ENCODE results near the gene NKD2. TPM values are rescaled to one million over a fixed set of nuclear protein-coding genes. Genes with fewer than 3 reads are reported as not detected.

Gene NKD2
- polyA plus RNA-seq, 2 of the 4 experiments (the other 2 are of a cell fraction), result 1.2 to 4.2 TPM

GRCh38 chr5:1064383-1065142 lies 56.0 kb downstream of the NKD2 start:
- H3K9me3 ChIP-seq, result no peaks in the 10 kb centered on the region
- no peak for DNase-seq (ENCODE audit: low read depth in 1 of 2, low spot score in 1 of 2)
- ChIA-PET CTCF (no interaction called here), POLR2A (no interaction called here)
- no peak overlapping the region for H3K4me3 ChIP-seq
- WGBS (ENCODE audit: missing lambda C conversion rate), result 87% methylated on average over 46 of the region's 49 CpGs
- TF ChIP-seq FOSL2 (IDR thresholded peaks at IDR 0.05) (no peak), FOSL2 (CRISPR knock-in tag; IDR thresholded peaks at IDR 0.05) (no peak), KDM5A (IDR thresholded peaks at IDR 0.05) (no peak), E2F6 (IDR thresholded peaks at IDR 0.05; ENCODE audit: borderline replicate concordance, low read depth) (no peak), HOXB5 (CRISPR knock-in tag; IDR thresholded peaks at IDR 0.05) (no peak), PBX3 (IDR thresholded peaks at IDR 0.05) (no peak), EHF (CRISPR knock-in tag; IDR thresholded peaks at IDR 0.05) (no peak), HEYL (CRISPR knock-in tag; IDR thresholded peaks at IDR 0.05) (no peak), ELK1 (IDR thresholded peaks at IDR 0.05; ENCODE audit: low read depth, low read length) (no peak), CHD2 (IDR thresholded peaks at IDR 0.05; ENCODE audit: low read length, partially characterized antibody) (no peak), MAZ (IDR thresholded peaks at IDR 0.05; ENCODE audit: borderline replicate concordance, low read depth, low read length) (no peak), ZNF302 (CRISPR knock-in tag; IDR thresholded peaks at IDR 0.05) (no peak), JUN (IDR thresholded peaks at IDR 0.05) (no peak), CTCF (IDR thresholded peaks at IDR 0.05) (no peak), EHMT2 (IDR thresholded peaks at IDR 0.05; ENCODE audit: low read depth) (no peak), HDAC2 (IDR thresholded peaks at IDR 0.05) (no peak), HMGXB4 (CRISPR knock-in tag; IDR thresholded peaks at IDR 0.05; ENCODE audit: borderline replicate concordance) (no peak)
- no peak for FAIRE-seq
- H3K4me2 ChIP-seq, result no peak overlapping the region
- ATAC-seq, result no peak
- no peaks in the 10 kb centered on the region for H3K4me1 ChIP-seq
- H3K27ac ChIP-seq, result no peak overlapping the region

GRCh38 chr5:1065143-1065750 lies 56.6 kb downstream of the NKD2 start:
- ChIA-PET POLR2A (no interaction called here), CTCF (interaction anchor here (0.6 to 0.9 kb wide), 2 partner anchors 28 to 1733 kb away, joined by 3 to 5 read pairs; no protein-coding TSS in a partner anchor)
- ATAC-seq (no peak; a peak in 1 of 6 replicates), FAIRE-seq (no peak), DNase-seq (ENCODE audit: low read depth in 1 of 2, low spot score in 1 of 2) (no peak)
- H3K27ac ChIP-seq, result no peak overlapping the region
- TF ChIP-seq EP300 (IDR thresholded peaks at IDR 0.05) (no peak), POLR2AphosphoS2 (conservative IDR thresholded peaks at IDR 0.05; ENCODE audit: low read length) (no peak), PHF8 (IDR thresholded peaks at IDR 0.05; ENCODE audit: borderline replicate concordance, low read depth) (no peak), REST (IDR thresholded peaks at IDR 0.05) (no peak), HMGXB4 (CRISPR knock-in tag; IDR thresholded peaks at IDR 0.05; ENCODE audit: borderline replicate concordance) (no peak)
- WGBS (ENCODE audit: missing lambda C conversion rate), result 90% methylated on average over 26 of the region's 26 CpGs
- no peaks in the 10 kb centered on the region for H3K4me1 ChIP-seq
- H3K4me2 ChIP-seq, result no peak overlapping the region
- H3K4me3 ChIP-seq, result no peak overlapping the region
- H3K9me3 ChIP-seq, result no peaks in the 10 kb centered on the region

All from A549 (cell line).